HCT116 (cell line): ENCODE results near the gene MRGPRE. TPM values are rescaled to one million over a fixed set of nuclear protein-coding genes. Genes with fewer than 3 reads are reported as not detected.

Experiments
- ATAC-seq: fragments of 200-7000 bp; cut with Tn5 transposase; 2 replicates; pipeline ENCODE4 v1.9.1; 2020; ENCODE audit warnings: mild to moderate bottlenecking, moderate library complexity
- BruUV-seq: library from RNA; stranded (reverse); fragments of 400-500 nt; replicated peaks from 2 replicates; lab custom pipeline; 2021; lab: Mats Ljungman, UMichigan
- CTCF ChIA-PET: fragments of 300-600 bp; sonication (Branson Sonifier 250); formaldehyde crosslinking; loops from one replicate; lab custom pipeline; 2021; ENCODE audit warnings: antibody characterized with exemption; lab: Charles Lee
- POLR2A ChIA-PET: fragments of 300-600, 350-600 bp; sonication (Branson Sonifier 250); formaldehyde crosslinking; loops from one replicate; lab custom pipeline; 2021; ENCODE audit warnings: antibody characterized with exemption; lab: Charles Lee
- RAD21 ChIA-PET, 2 experiments: fragments of 300-600 bp; sonication (Branson Sonifier 250); formaldehyde crosslinking; loops; one replicate each; lab custom pipeline; 2023; ENCODE audit warnings: low total read pairs in 2 of 2; ENCODE audit not compliant: uncharacterized antibody in 2 of 2, unreplicated experiment in 2 of 2, low non-redundant PET in 1 of 2; lab: Charles Lee
- DNase-seq: peaks from one replicate; pipeline ENCODE4 v3.0.0-alpha.2; 2010; ENCODE audit warnings: low read depth, low spot score
- H2AFZ ChIP-seq: fragments of 200-600 bp; shearing (Covaris generic), sonication (generic); 2 replicates; pipeline ENCODE4 v1.6.1; 2017; ENCODE audit warnings: low read depth, mixed run types, mixed read lengths, antibody characterized with exemption, low read length; ENCODE audit not compliant: poor library complexity, severe bottlenecking
- H3K27ac ChIP-seq: 2 replicates; pipeline ENCODE4 v1.5.1; 2012; ENCODE audit warnings: low read depth, low read length
- H3K27me3 ChIP-seq: fragments of 200-600 bp; sonication (generic); 2 replicates; pipeline ENCODE4 v1.6.1; 2016; ENCODE audit warnings: mixed run types, low read length, mixed read lengths; ENCODE audit not compliant: insufficient read depth
- H3K36me3 ChIP-seq, 2 experiments: fragments of 200-500 bp in 1 of 2; fragments of 200-600 bp in 1 of 2; sonication (Bioruptor generic) in 1 of 2; sonication (generic) in 1 of 2; 2 replicates each; pipeline versions ENCODE4 v1.5.1 to v1.6.1; 2014 to 2016; ENCODE audit warnings: low read length in 2 of 2, inconsistent platforms in 1 of 2, mixed read lengths in 1 of 2, mixed run types in 1 of 2; ENCODE audit not compliant: insufficient read depth in 2 of 2, control insufficient read depth in 1 of 2
- H3K4me1 ChIP-seq, 2 experiments: fragments of 200-600 bp in 1 of 2; sonication (generic) in 1 of 2; 2 replicates each; pipeline versions ENCODE4 v1.5.1 to v1.6.1; 2012 to 2017; ENCODE audit warnings: low read length in 2 of 2, inconsistent platforms in 1 of 2, mild to moderate bottlenecking in 1 of 2, mixed read lengths in 1 of 2, mixed run types in 1 of 2, moderate library complexity in 1 of 2; ENCODE audit not compliant: insufficient read depth in 2 of 2, control insufficient read depth in 1 of 2
- H3K4me2 ChIP-seq: fragments of 200-600 bp; sonication (generic); 2 replicates; pipeline ENCODE4 v1.6.1; 2017; ENCODE audit warnings: mixed run types, low read length, mixed read lengths
- H3K4me3 ChIP-seq, 2 experiments: fragments of 200-600 bp in 1 of 2; sonication (generic) in 1 of 2; replicated peaks in 1 of 2; 2 replicates each; pipeline ENCODE4 v1.5.1; 2011 to 2016; ENCODE audit warnings: low read length in 2 of 2, control low read depth in 1 of 2, low read depth in 1 of 2, mild to moderate bottlenecking in 1 of 2, mixed read lengths in 1 of 2, mixed run types in 1 of 2
- H3K79me2 ChIP-seq: fragments of 200-600 bp; sonication (generic); 2 replicates; pipeline ENCODE4 v1.6.1; 2017; ENCODE audit warnings: mild to moderate bottlenecking, mixed run types, low read length, moderate library complexity, mixed read lengths; ENCODE audit not compliant: insufficient read depth
- H3K9ac ChIP-seq: fragments of 200-600 bp; sonication (generic); 2 replicates; pipeline ENCODE4 v1.6.1; 2016; ENCODE audit warnings: low read length, mixed read lengths
- H3K9me2 ChIP-seq: fragments of 200-600 bp; sonication (generic), shearing (Covaris generic); 2 replicates; pipeline ENCODE4 v1.6.1; 2017; ENCODE audit warnings: mixed run types, mild to moderate bottlenecking, moderate library complexity; ENCODE audit not compliant: insufficient read depth
- H3K9me3 ChIP-seq, 2 experiments: fragments of 200-500 bp in 1 of 2; fragments of 200-600 bp in 1 of 2; sonication (Bioruptor generic) in 1 of 2; sonication (generic) in 1 of 2; 2 replicates each; pipeline ENCODE4 v1.6.1; 2014 to 2017; ENCODE audit warnings: low read length in 2 of 2, mixed read lengths in 2 of 2, inconsistent platforms in 1 of 2, low read depth in 1 of 2, mild to moderate bottlenecking in 1 of 2, mixed run types in 1 of 2, moderate library complexity in 1 of 2; ENCODE audit not compliant: control insufficient read depth in 1 of 2, insufficient read depth in 1 of 2
- H4K20me1 ChIP-seq: fragments of 200-600 bp; sonication (generic), shearing (Covaris generic); 2 replicates; pipeline ENCODE4 v1.6.1; 2017; ENCODE audit warnings: mixed run types, mild to moderate bottlenecking, moderate library complexity; ENCODE audit not compliant: insufficient read depth
- EZH2phosphoT487 ChIP-seq: fragments of 200-600 bp; IDR thresholded peaks from 2 replicates; pipeline ENCODE4 v1.6.1; 2018; ENCODE audit warnings: antibody characterized with exemption, borderline replicate concordance
- REST ChIP-seq: IDR thresholded peaks from 2 replicates; pipeline ENCODE4 v1.6.1; 2012; ENCODE audit warnings: low read depth
- ZFX ChIP-seq: fragments of 450-650 bp; IDR thresholded peaks from 2 replicates; pipeline ENCODE4 v1.6.1; 2017
- intact Hi-C: fragments of 100-400 bp; cut with micrococcal nuclease; formaldehyde crosslinking; loops from 2 replicates; pipeline ENCODE4 v1.10.0; 2022
- total RNA-seq: library from RNA; stranded (reverse); gene quantifications from one replicate; pipeline ENCODE4 v1.2.1, GENCODE V29; 2021; ENCODE audit not compliant: unreplicated experiment
- TF ChIP-seq, protein P1 (sequence below): IDR thresholded peaks from 2 replicates; pipeline ENCODE4 v1.6.1; 2012

Gene MRGPRE
- total RNA-seq, 1 experiment from 2014 or later = not detected

GRCh38 chr11:3186166-3186953 is 45.9 kb downstream of the MRGPRE start:
- no peak for TF ChIP-seq REST
- no peak for TF ChIP-seq EZH2phosphoT487
- TF ChIP-seq, protein P1, sequence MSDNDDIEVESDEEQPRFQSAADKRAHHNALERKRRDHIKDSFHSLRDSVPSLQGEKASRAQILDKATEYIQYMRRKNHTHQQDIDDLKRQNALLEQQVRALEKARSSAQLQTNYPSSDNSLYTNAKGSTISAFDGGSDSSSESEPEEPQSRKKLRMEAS = no peak
- TF ChIP-seq ZFX = no peak
- TF ChIP-seq, all 23 proteins: peak for 0
- no peaks in the 10 kb centered on the region for H3K27me3 ChIP-seq
- H3K9me3 ChIP-seq = no peaks in the 10 kb centered on the region
- ChIA-PET POLR2A (no interaction called here), RAD21 (no interaction called here), CTCF (no interaction called here)
- no peaks in the 10 kb centered on the region for H4K20me1 ChIP-seq
- H3K9ac ChIP-seq = no peak overlapping the region
- H3K79me2 ChIP-seq = no peaks in the 10 kb centered on the region
- no peaks in the 10 kb centered on the region for H3K36me3 ChIP-seq
- no peak overlapping the region for H3K27ac ChIP-seq
- no peak for DNase-seq
- ATAC-seq = no peak
- no peaks in the 10 kb centered on the region for H3K4me1 ChIP-seq
- H3K4me2 ChIP-seq = no peak overlapping the region
- H3K9me2 ChIP-seq = no peaks in the 10 kb centered on the region
- no peak overlapping the region for H3K4me3 ChIP-seq
- no peak overlapping the region for H2AFZ ChIP-seq
- BruUV-seq = no TSS peak
- intact Hi-C loops = no loop called here
